ENCODE results near the gene SETBP1. TPM values are rescaled to one million over a fixed set of nuclear protein-coding genes. Genes with fewer than 3 reads are reported as not detected.

Gene SETBP1
- total RNA-seq, 1 experiment from 2014 or later = 14.0 TPM

DNA sequence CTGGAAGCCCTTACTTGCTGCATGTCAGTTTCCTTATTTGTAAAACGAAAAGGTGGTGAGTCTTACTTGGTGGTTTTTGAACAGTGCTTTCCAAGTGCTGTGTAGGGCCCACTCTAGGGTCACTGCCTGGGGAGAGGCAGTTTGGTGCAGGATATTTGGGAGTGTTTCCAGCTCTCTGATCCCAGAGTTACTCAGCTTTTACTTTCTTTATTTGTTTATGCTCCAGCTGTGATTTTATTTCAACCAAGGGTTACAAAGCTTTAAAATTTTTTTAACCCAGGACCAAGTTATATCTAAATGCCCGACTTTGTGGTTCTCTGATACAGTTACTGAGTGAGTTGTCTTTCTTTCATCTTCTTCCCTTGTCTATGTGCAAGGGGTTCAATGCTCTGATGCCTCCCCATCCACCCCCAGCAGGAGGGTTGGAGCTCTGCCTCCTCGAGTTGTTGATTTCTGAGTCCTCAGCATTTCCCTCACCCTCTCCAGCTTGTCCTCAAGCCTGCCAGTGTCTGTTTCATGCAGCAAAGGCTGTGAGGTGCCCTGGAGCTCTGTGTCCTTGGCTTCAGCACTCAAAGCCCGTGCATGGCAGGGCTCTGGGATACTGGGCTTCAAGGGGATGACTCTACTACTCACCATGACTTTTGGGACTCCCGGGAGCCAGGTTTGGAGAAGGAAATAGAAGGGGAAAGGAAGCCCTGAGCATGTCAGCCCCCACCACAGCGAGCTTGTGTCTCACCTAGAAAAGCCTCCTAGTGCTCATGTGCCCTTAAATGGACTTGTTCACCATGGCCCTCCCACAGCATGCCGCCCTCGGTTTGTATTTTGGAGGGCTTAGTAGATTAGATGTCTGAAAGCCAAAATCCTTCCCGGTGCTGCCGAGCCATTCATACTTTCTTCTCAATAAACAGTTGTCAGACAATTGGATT, 236.8 kb downstream of the SETBP1 start:
- no peak for TF ChIP-seq EZH2 (IDR thresholded peaks at IDR 0.05; ENCODE audit: borderline replicate concordance, low read depth, low read length, poor library complexity, severe bottlenecking)
- TF ChIP-seq CTCF (conservative IDR thresholded peaks at IDR 0.05; ENCODE audit: low read depth, low read length) = no peak
- Histone ChIP-seq H3K27me3 (replicated peaks; ENCODE audit: insufficient read depth, low read depth, low read length, poor library complexity) (no peaks in the 10 kb centered on the region), H3K36me3 (ENCODE audit: insufficient read depth, low read length, poor library complexity, severe bottlenecking) (no peaks in the 10 kb centered on the region), H3K9me3 (ENCODE audit: low read depth, low read length, poor library complexity, severe bottlenecking) (no peaks in the 10 kb centered on the region), H3K27ac (ENCODE audit: low read depth, low read length, poor library complexity, severe bottlenecking) (no peak overlapping the region), H3K4me1 (ENCODE audit: insufficient read depth, low read length, poor library complexity, severe bottlenecking) (no peaks in the 10 kb centered on the region), H3K4me3 (ENCODE audit: low read depth, low read length, poor library complexity, severe bottlenecking) (no peak overlapping the region)
- ChIA-PET CTCF (no interaction called here), POLR2A (ENCODE audit: low non-redundant PET) (no interaction called here)
- BruUV-seq (replicated peaks) = no TSS peak
- intact Hi-C loops (cut with micrococcal nuclease; ENCODE audit: unreplicated experiment) = no loop called here
- no peak for DNase-seq (ENCODE audit: low spot score)

DNA sequence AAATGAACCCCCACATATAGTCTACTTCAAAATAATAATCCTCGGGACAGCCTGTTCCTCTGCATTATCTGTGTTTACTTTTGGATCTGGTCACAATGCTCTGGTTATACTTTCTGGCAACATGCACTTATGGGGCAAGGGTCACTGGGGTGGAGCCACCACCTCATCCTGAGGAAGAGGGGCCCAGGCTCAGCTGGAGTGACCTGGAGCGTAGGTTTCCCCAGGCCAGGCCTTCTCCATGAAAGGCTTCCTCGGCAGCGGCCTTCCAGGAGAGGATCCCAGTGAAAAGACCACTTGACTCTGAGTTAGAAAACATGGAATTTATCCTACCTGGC, 237.4 kb downstream of the SETBP1 start:
- POLR2A ChIA-PET (ENCODE audit: low non-redundant PET) = no interaction called here
- BruUV-seq (replicated peaks) = no TSS peak
- intact Hi-C loops (cut with micrococcal nuclease; ENCODE audit: unreplicated experiment) = no loop called here
- no peak overlapping the region for H3K27ac ChIP-seq (ENCODE audit: low read depth, low read length, poor library complexity, severe bottlenecking)
- CTCF ChIA-PET = no interaction called here
- H3K4me3 ChIP-seq (ENCODE audit: low read depth, low read length, poor library complexity, severe bottlenecking) = no peak overlapping the region
- TF ChIP-seq EZH2 (IDR thresholded peaks at IDR 0.05; ENCODE audit: borderline replicate concordance, low read depth, low read length, poor library complexity, severe bottlenecking) = no peak
- no peak for TF ChIP-seq CTCF (conservative IDR thresholded peaks at IDR 0.05; ENCODE audit: low read depth, low read length)
- H3K4me1 ChIP-seq (ENCODE audit: insufficient read depth, low read length, poor library complexity, severe bottlenecking) = no peaks in the 10 kb centered on the region
- no peak for DNase-seq (ENCODE audit: low spot score)
- no peaks in the 10 kb centered on the region for H3K36me3 ChIP-seq (ENCODE audit: insufficient read depth, low read length, poor library complexity, severe bottlenecking)
- no peaks in the 10 kb centered on the region for H3K27me3 ChIP-seq (replicated peaks; ENCODE audit: insufficient read depth, low read depth, low read length, poor library complexity)
- no peaks in the 10 kb centered on the region for H3K9me3 ChIP-seq (ENCODE audit: low read depth, low read length, poor library complexity, severe bottlenecking)

DNA sequence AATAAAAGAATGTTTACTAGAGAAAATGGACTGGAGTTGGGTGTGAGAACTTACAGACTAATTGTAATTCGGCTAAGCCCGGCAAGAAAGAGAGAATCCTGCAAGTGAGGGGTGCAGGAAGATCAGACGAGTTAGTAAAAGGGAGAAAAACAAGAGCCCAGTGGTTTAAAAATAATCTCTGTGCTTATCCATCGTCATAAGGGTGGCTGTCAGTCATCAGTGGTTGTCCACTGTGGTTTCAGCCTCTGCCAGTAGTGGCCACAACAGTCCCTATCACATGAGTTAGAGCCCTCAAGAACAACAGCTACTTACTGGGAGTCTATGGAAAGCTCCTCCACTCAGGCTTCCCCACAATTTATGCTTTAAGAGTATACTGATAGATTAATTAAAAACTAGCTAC, 239.8 kb downstream of the SETBP1 start:
- H3K27ac ChIP-seq (ENCODE audit: low read depth, low read length, poor library complexity, severe bottlenecking) = no peak overlapping the region
- H3K4me1 ChIP-seq (ENCODE audit: insufficient read depth, low read length, poor library complexity, severe bottlenecking) = no peaks in the 10 kb centered on the region
- H3K36me3 ChIP-seq (ENCODE audit: insufficient read depth, low read length, poor library complexity, severe bottlenecking) = no peaks in the 10 kb centered on the region
- intact Hi-C loops (cut with micrococcal nuclease; ENCODE audit: unreplicated experiment) = no loop called here
- H3K27me3 ChIP-seq (replicated peaks; ENCODE audit: insufficient read depth, low read depth, low read length, poor library complexity) = no peaks in the 10 kb centered on the region
- ChIA-PET POLR2A (ENCODE audit: low non-redundant PET) (no interaction called here), CTCF (no interaction called here)
- no peak overlapping the region for H3K4me3 ChIP-seq (ENCODE audit: low read depth, low read length, poor library complexity, severe bottlenecking)
- no peak for DNase-seq (ENCODE audit: low spot score)
- TF ChIP-seq EZH2 (IDR thresholded peaks at IDR 0.05; ENCODE audit: borderline replicate concordance, low read depth, low read length, poor library complexity, severe bottlenecking) = no peak
- no peak for TF ChIP-seq CTCF (conservative IDR thresholded peaks at IDR 0.05; ENCODE audit: low read depth, low read length)
- no peaks in the 10 kb centered on the region for H3K9me3 ChIP-seq (ENCODE audit: low read depth, low read length, poor library complexity, severe bottlenecking)
- BruUV-seq (replicated peaks) = no TSS peak
